Uterus (tissue), 4 donors: ENCODE measurements around the gene DRC7. TPM values are rescaled to one million over a fixed set of nuclear protein-coding genes. Genes with fewer than 3 reads are reported as not detected.

Source experiments
- DNase-seq, 2 donors: peaks; one replicate each; pipeline ENCODE4 v3.0.0-alpha.2; 2019 to 2020
- H3K27ac ChIP-seq, 2 donors: fragments of 200-600 bp; sonication (generic); 1 replicate in 1 of 2; 2 replicates in 1 of 2; pipeline ENCODE4 v1.5.1; 2016 to 2018
- H3K27me3 ChIP-seq, 2 donors: fragments of 200-600 bp; sonication (generic); one replicate each; pipeline ENCODE4 v1.5.1; 2018 to 2019; ENCODE audit warnings: control low read depth in 1 of 2
- H3K36me3 ChIP-seq, 2 donors: fragments of 200-600 bp; sonication (generic); one replicate each; pipeline ENCODE4 v1.5.1; 2019; ENCODE audit warnings: control low read depth in 1 of 2
- H3K4me1 ChIP-seq, 2 donors: fragments of 200-600 bp; sonication (generic); one replicate each; pipeline ENCODE4 v1.5.1; 2018 to 2019; ENCODE audit warnings: control low read depth in 1 of 2
- H3K4me3 ChIP-seq, 2 donors: fragments of 200-600 bp; sonication (generic); 1 replicate in 1 of 2; 2 replicates in 1 of 2; pipeline ENCODE4 v1.5.1; 2018 to 2019; ENCODE audit warnings: mild to moderate bottlenecking in 1 of 2
- H3K9me3 ChIP-seq, 2 donors: fragments of 200-600 bp; sonication (generic); one replicate each; pipeline ENCODE4 v1.5.1; 2019; ENCODE audit warnings: control low read depth in 1 of 2
- POLR2A ChIP-seq, 2 donors: fragments of 450-650 bp; IDR thresholded peaks; one replicate each; pipeline ENCODE4 v1.6.1; 2016; ENCODE audit warnings: antibody characterized with exemption in 2 of 2, mild to moderate bottlenecking in 1 of 2, moderate library complexity in 1 of 2
- intact Hi-C: fragments of 100-400 bp; cut with DNase I; formaldehyde crosslinking; loops from one replicate; pipeline ENCODE4 v1.15.1; 2023; ENCODE audit warnings: low total_unique reads
- total RNA-seq, 4 donors: library from RNA; depleted of rRNA in 3 of 4; stranded (reverse); fragments of >200 nt in 3 of 4; gene quantifications; one replicate each; pipeline versions ENCODE4 v1.1.0 to v1.2.4, GENCODE V29; 2014 to 2023
- TF ChIP-seq, protein P1 (sequence below), 4 experiments: fragments of 200-600 bp in 2 of 4; fragments of 450-650 bp in 2 of 4; sonication (generic) in 2 of 4; IDR thresholded peaks; one replicate each; pipeline ENCODE4 v1.5.1; 2016 to 2019; ENCODE audit warnings: antibody characterized with exemption in 4 of 4, mild to moderate bottlenecking in 2 of 4, moderate library complexity in 1 of 4
- donor health status: DM: yes; HTN: yes; CAD: no.

Gene DRC7
- total RNA-seq, 4 donors from 2014 or later: 0.18 to 5.4 TPM; not detected in 2

GRCh38 chr16:57657228-57657627 lies 37.4 kb upstream of the DRC7 start:
- no peak overlapping the region for H3K4me3 ChIP-seq
- no peaks in the 10 kb centered on the region for H3K36me3 ChIP-seq
- H3K27me3 ChIP-seq: no peaks in the 10 kb centered on the region
- no peak for TF ChIP-seq POLR2A (IDR thresholded peaks at IDR 0.05)
- TF ChIP-seq, protein P1, sequence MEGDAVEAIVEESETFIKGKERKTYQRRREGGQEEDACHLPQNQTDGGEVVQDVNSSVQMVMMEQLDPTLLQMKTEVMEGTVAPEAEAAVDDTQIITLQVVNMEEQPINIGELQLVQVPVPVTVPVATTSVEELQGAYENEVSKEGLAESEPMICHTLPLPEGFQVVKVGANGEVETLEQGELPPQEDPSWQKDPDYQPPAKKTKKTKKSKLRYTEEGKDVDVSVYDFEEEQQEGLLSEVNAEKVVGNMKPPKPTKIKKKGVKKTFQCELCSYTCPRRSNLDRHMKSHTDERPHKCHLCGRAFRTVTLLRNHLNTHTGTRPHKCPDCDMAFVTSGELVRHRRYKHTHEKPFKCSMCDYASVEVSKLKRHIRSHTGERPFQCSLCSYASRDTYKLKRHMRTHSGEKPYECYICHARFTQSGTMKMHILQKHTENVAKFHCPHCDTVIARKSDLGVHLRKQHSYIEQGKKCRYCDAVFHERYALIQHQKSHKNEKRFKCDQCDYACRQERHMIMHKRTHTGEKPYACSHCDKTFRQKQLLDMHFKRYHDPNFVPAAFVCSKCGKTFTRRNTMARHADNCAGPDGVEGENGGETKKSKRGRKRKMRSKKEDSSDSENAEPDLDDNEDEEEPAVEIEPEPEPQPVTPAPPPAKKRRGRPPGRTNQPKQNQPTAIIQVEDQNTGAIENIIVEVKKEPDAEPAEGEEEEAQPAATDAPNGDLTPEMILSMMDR (IDR thresholded peaks at IDR 0.05): no peak
- H3K4me1 ChIP-seq: no peaks in the 10 kb centered on the region
- no peak for DNase-seq
- H3K9me3 ChIP-seq: no peaks in the 10 kb centered on the region
- intact Hi-C loops: no loop called here
- no peak overlapping the region for H3K27ac ChIP-seq

DNA sequence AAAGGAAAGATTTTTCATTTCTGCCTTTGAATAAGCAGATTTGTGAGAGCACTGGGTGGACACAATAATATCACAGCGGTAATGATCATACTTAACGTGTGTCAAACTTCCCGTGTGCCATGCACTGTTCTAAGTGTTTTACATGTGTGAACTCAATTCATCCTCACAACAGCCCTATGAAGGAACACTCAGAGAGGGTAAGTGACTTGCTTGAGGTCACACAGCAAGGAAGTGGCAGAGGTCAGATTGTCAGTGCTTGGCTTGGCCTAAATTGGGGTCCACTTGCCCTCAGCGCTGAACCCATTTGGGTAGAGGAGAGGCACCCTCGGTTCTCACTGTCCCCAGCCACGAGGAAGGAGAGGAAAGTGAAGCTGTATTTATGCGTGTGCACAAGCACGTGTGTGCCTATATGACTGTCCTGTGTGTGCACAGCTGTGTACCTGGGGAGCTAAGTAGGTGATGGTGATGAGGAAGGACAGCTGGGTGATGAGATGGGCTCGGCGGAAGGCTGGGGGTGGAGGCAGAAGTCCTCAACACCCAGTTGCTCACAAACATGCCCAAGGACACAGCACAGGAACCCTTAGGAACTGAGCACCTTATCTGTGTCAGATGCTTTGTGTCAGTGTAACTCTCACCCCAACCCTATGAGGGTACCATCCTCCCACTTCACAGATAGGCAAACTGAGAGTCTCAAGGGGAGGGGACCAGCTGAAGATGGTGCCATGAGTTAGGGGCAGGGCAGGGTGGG lies 36.3 kb upstream of the DRC7 start:
- Histone ChIP-seq H3K4me1 (no peaks in the 10 kb centered on the region), H3K27ac (no peak overlapping the region), H3K9me3 (no peaks in the 10 kb centered on the region), H3K4me3 (no peak overlapping the region), H3K27me3 (no peaks in the 10 kb centered on the region), H3K36me3 (no peaks in the 10 kb centered on the region)
- no peak for DNase-seq
- intact Hi-C loops: no loop called here
- TF ChIP-seq, protein P1 (IDR thresholded peaks at IDR 0.05): no peak
- TF ChIP-seq POLR2A (IDR thresholded peaks at IDR 0.05): no peak

DNA sequence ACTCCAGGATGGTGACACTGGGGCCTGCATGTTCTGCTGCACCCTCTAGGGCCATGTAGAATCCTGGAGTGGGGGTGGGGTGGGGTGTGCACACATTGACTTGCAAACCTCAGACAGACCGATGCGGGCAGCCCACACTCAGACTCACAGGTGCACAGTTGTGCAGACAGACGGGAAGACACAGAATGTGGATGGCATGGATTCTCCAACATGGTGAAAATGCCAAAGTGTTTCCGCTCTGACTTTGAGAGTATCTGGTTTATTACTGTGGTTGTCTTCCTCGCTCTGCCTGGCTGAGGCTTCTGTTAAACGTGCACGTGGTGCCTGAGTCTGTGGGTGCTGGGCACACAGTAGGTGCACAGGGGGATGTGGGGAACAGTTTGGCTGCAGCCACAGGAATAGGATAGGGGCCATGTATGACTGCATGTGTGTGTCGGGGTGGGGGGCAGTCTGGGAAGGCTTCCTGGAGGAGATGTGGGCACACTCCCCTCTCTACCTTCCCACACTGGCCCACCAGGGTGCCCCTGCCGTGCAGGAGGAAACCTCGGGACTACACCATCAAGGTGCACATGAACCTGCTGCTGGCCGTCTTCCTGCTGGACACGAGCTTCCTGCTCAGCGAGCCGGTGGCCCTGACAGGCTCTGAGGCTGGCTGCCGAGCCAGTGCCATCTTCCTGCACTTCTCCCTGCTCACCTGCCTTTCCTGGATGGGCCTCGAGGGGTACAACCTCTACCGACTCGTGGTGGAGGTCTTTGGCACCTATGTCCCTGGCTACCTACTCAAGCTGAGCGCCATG lies 35.5 kb upstream of the DRC7 start:
- Histone ChIP-seq H3K27ac (no peak overlapping the region), H3K9me3 (no peaks in the 10 kb centered on the region), H3K4me1 (no peaks in the 10 kb centered on the region), H3K4me3 (no peak overlapping the region), H3K36me3 (no peaks in the 10 kb centered on the region), H3K27me3 (no peaks in the 10 kb centered on the region)
- no peak for TF ChIP-seq POLR2A (IDR thresholded peaks at IDR 0.05)
- TF ChIP-seq, protein P1 (IDR thresholded peaks at IDR 0.05): no peak
- no peak for DNase-seq
- intact Hi-C loops: no loop called here

DNA sequence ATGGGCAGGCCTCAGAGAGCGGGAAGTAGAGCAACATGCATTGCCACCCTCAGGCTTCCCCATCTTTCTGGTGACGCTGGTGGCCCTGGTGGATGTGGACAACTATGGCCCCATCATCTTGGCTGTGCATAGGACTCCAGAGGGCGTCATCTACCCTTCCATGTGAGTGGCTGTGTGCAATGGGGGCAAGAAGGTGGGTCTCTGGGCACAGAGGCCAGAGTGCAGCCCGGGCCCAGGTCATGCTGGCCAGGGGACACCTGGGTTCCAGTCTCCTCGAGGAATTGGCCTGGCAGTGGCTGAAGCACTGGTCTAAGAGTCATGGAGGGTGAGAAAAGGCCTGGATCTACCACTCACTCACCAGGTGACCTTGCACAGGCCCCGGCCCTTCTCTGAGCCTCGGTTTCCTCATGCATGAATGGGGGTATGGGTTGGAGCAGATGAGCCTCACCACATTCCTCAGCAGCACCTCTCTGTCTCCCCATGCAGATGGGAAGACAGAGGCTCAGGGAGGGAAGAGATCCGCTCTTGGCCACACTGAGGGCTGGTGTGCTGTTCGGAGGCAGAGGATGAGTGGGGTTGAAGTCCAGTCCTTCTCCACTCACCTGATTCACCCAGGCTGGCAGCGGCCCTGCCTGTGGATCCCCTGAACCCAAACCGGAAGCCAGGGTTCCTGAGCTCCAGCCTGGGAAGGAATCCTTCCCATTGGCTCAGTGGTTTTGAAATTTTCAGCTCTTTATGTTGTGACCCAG lies 33.7 kb upstream of the DRC7 start:
- Histone ChIP-seq H3K4me3 (no peak overlapping the region), H3K36me3 (no peaks in the 10 kb centered on the region), H3K9me3 (no peaks in the 10 kb centered on the region), H3K4me1 (no peaks in the 10 kb centered on the region), H3K27me3 (no peaks in the 10 kb centered on the region), H3K27ac (no peak overlapping the region)
- TF ChIP-seq POLR2A (IDR thresholded peaks at IDR 0.05): no peak
- TF ChIP-seq, protein P1 (IDR thresholded peaks at IDR 0.05): no peak
- intact Hi-C loops: no loop called here
- DNase-seq: no peak
